ENCODE results near the gene ZNF213.

The ZNF213 gene

GRCh38 chr16:3187798-3188674 lies 53.2 kb downstream of the ZNF213 start, which contains the start of gene OR1F1:
Gene OR1F1 (plus strand): TSS chr16:3188204.
- no peak for TF ChIP-seq ZNF274 (IDR thresholded peaks at IDR 0.05; ENCODE audit: low read depth, low read length)
- TF ChIP-seq YY1 (IDR thresholded peaks at IDR 0.05; ENCODE audit: insufficient read depth, insufficient read length), result no peak
- no peak for TF ChIP-seq SUZ12 (IDR thresholded peaks at IDR 0.05; ENCODE audit: extremely low read depth, insufficient read depth, insufficient read length)
- Histone ChIP-seq H3K4me3 (ENCODE audit: insufficient read length, low read depth) (peak within 1 kb of the TSS; percentile 88), H3K27me3 (ENCODE audit: insufficient read depth, insufficient read length) (peaks cover 26% of the 10 kb centered on the region), H3K9me3 (ENCODE audit: insufficient read depth, low read length) (no peaks in the 10 kb centered on the region), H3K36me3 (ENCODE audit: insufficient read depth, insufficient read length, low read length) (no peaks in the 10 kb centered on the region), H3K4me1 (ENCODE audit: insufficient read depth, insufficient read length) (no peaks in the 10 kb centered on the region), H3K9ac (ENCODE audit: insufficient read length, low read depth) (peak within 1 kb of the TSS; percentile 93)
- DNase-seq (ENCODE audit: low read depth, low spot score), result peak; percentile 83

GRCh38 chr16:3188675-3188924 lies 53.8 kb downstream of the ZNF213 start:
- no peaks in the 10 kb centered on the region for H3K4me1 ChIP-seq (ENCODE audit: insufficient read depth, insufficient read length)
- no peak for DNase-seq (ENCODE audit: low read depth, low spot score)
- H3K36me3 ChIP-seq (ENCODE audit: insufficient read depth, insufficient read length, low read length), result no peaks in the 10 kb centered on the region
- TF ChIP-seq YY1 (IDR thresholded peaks at IDR 0.05; ENCODE audit: insufficient read depth, insufficient read length) (no peak), SUZ12 (IDR thresholded peaks at IDR 0.05; ENCODE audit: extremely low read depth, insufficient read depth, insufficient read length) (no peak)
- H3K27me3 ChIP-seq (ENCODE audit: insufficient read depth, insufficient read length), result peaks cover 21% of the 10 kb centered on the region
- H3K9me3 ChIP-seq (ENCODE audit: insufficient read depth, low read length), result no peaks in the 10 kb centered on the region
- peak overlapping the region; percentile 93 for H3K9ac ChIP-seq (ENCODE audit: insufficient read length, low read depth)
- H3K4me3 ChIP-seq (ENCODE audit: insufficient read length, low read depth), result peak overlapping the region; percentile 88

- Histone ChIP-seq H3K9ac (ENCODE audit: insufficient read length, low read depth) (peak overlapping the region; percentile 93), H3K9me3 (ENCODE audit: insufficient read depth, low read length) (no peaks in the 10 kb centered on the region), H3K36me3 (ENCODE audit: insufficient read depth, insufficient read length, low read length) (no peaks in the 10 kb centered on the region), H3K4me1 (ENCODE audit: insufficient read depth, insufficient read length) (no peaks in the 10 kb centered on the region), H3K27me3 (ENCODE audit: insufficient read depth, insufficient read length) (peaks cover 26% of the 10 kb centered on the region), H3K4me3 (ENCODE audit: insufficient read length, low read depth) (peak overlapping the region; percentile 88)
- DNase-seq (ENCODE audit: low read depth, low spot score), result no peak
- no peak for TF ChIP-seq SUZ12 (IDR thresholded peaks at IDR 0.05; ENCODE audit: extremely low read depth, insufficient read depth, insufficient read length)
- TF ChIP-seq ZNF274 (IDR thresholded peaks at IDR 0.05; ENCODE audit: low read depth, low read length), result no peak
- no peak for TF ChIP-seq YY1 (IDR thresholded peaks at IDR 0.05; ENCODE audit: insufficient read depth, insufficient read length)
Observed at GRCh38 chr16:3188925-3189825, 54.3 kb downstream of the ZNF213 start.

- TF ChIP-seq YY1 (IDR thresholded peaks at IDR 0.05; ENCODE audit: insufficient read depth, insufficient read length), result no peak
- TF ChIP-seq SUZ12 (IDR thresholded peaks at IDR 0.05; ENCODE audit: extremely low read depth, insufficient read depth, insufficient read length), result no peak
- no peak for TF ChIP-seq ZNF274 (IDR thresholded peaks at IDR 0.05; ENCODE audit: low read depth, low read length)
- H3K4me3 ChIP-seq (ENCODE audit: insufficient read length, low read depth), result peak overlapping the region; percentile 88
- no peaks in the 10 kb centered on the region for H3K36me3 ChIP-seq (ENCODE audit: insufficient read depth, insufficient read length, low read length)
- H3K27me3 ChIP-seq (ENCODE audit: insufficient read depth, insufficient read length), result peaks cover 26% of the 10 kb centered on the region
- H3K4me1 ChIP-seq (ENCODE audit: insufficient read depth, insufficient read length), result peaks cover 3% of the 10 kb centered on the region
- no peaks in the 10 kb centered on the region for H3K9me3 ChIP-seq (ENCODE audit: insufficient read depth, low read length)
- DNase-seq (ENCODE audit: low read depth, low spot score), result no peak
- H3K9ac ChIP-seq (ENCODE audit: insufficient read length, low read depth), result peak overlapping the region; percentile 65
Observed at GRCh38 chr16:3189869-3190268, 55.0 kb downstream of the ZNF213 start.

- Histone ChIP-seq H3K27me3 (ENCODE audit: insufficient read depth, insufficient read length) (peaks cover 26% of the 10 kb centered on the region), H3K4me1 (ENCODE audit: insufficient read depth, insufficient read length) (peaks cover 3% of the 10 kb centered on the region), H3K9ac (ENCODE audit: insufficient read length, low read depth) (peak overlapping the region; percentile 54), H3K36me3 (ENCODE audit: insufficient read depth, insufficient read length, low read length) (no peaks in the 10 kb centered on the region), H3K9me3 (ENCODE audit: insufficient read depth, low read length) (no peaks in the 10 kb centered on the region), H3K4me3 (ENCODE audit: insufficient read length, low read depth) (peak overlapping the region; percentile 65)
- TF ChIP-seq SUZ12 (IDR thresholded peaks at IDR 0.05; ENCODE audit: extremely low read depth, insufficient read depth, insufficient read length), result no peak
- no peak for TF ChIP-seq YY1 (IDR thresholded peaks at IDR 0.05; ENCODE audit: insufficient read depth, insufficient read length)
- no peak for TF ChIP-seq ZNF274 (IDR thresholded peaks at IDR 0.05; ENCODE audit: low read depth, low read length)
- no peak for DNase-seq (ENCODE audit: low read depth, low spot score)
Observed at GRCh38 chr16:3190949-3191353, 56.1 kb downstream of the ZNF213 start.

All from NT2/D1 (cell line).